T-helper 1 cell treated with Interleukin-12 subunit alpha and Interleukin-12 subunit beta and Interleukin-4 antibody, amounts not matched to agents 30 ng/mL and 1 ng/mL, for 36 hours (primary cell): ENCODE results near the gene ANKRD6. TPM values are rescaled to one million over a fixed set of nuclear protein-coding genes. Genes with fewer than 3 reads are reported as not detected.

Experiments used
- intact Hi-C: fragments of 100-400 bp; cut with micrococcal nuclease; formaldehyde crosslinking; loops from one replicate; pipeline ENCODE4 v1.15.1; 2024
- total RNA-seq: library from RNA; stranded (reverse); gene quantifications from 2 replicates; pipeline ENCODE4 v1.2.3, GENCODE V29; 2022

The ANKRD6 gene
- total RNA-seq, 1 donor from 2014 or later = 3.8 TPM

DNA sequence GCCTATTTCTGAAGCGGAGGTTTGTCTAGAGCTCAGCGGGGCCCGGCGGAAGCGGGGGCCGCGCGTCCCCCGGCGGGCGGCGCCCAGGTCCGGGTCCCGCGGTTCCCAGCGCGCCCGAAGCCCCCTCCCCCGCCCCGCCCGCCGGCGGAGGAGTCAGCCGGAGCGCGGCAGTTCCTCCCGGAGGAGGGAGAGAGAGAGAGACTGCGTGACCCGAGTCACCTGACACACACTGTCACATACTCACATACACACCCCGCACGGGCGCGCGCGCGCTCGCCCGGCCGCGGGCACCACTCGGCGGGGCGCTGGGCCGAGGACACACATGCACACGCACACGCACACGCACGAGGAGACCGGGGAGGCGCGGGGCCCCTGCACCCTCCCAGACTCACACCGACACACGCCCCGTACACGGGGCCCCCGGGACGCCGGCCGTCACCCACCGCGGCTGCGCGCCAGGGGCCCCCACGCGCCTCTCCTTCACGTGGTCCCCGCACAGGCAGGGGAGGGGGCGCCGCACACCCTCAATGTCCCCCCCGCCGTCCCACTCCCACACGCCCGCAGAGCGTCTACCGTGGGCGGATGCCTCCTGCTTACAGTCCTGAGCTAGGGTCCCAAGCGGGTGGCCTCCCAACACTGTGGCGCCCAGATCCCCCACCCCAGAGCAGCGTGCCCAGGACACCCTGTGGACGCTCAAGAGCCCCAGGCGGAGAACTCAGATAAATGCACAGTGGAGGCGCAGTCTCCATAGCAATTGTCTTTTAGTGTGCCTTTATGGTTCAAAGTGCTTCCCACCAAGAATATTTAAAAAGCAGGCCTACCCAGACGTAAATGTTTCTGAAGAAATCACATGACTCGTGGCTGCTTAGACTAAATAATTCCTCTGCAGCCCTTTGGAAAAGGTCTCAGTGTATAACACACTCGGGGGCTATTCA lies 20.6 kb upstream of the ANKRD6 start, which contains the start of gene RRAGD:
Gene RRAGD, minus strand, starts transcription at position 203 of the 935 bp plus-strand sequence. CDS start 280 bp downstream, outside the sequence.
- intact Hi-C loops = loop anchor here (1.0 to 2.0 kb wide), 9 partner anchors 21 to 1174 kb away; partner anchors contain the start of genes ANKRD6, CASP8AP2, LYRM2 and MAP3K7

DNA sequence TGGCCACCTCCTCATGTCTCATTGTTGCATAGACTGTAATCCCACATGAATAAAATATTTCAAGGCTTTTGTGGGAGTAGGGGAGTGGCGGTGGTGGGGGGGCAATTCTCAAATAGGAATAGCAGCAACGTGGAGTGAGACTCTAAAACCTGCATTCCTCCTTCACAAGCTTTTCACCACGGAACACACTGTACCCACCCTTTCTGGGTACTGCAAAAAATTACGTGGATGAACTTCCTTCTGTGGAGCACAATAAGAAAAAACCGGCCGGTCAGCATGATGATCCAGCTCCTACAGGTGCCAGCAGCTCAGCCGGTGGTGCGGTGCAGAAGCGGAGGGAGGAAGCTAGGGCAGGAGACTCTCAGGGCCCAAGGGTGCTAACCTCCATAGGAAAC lies 19.9 kb upstream of the ANKRD6 start:
- intact Hi-C loops = loop anchor here (2.0 kb wide), 3 partner anchors 114 to 1174 kb away; partner anchors contain the start of gene MAP3K7

GRCh38 chr6:89414215-89414614 lies 18.7 kb upstream of the ANKRD6 start:
- intact Hi-C loops = no loop called here

- intact Hi-C loops = no loop called here
These were observed 17.8 kb upstream of the ANKRD6 start for GRCh38 chr6:89415185-89415584.

DNA sequence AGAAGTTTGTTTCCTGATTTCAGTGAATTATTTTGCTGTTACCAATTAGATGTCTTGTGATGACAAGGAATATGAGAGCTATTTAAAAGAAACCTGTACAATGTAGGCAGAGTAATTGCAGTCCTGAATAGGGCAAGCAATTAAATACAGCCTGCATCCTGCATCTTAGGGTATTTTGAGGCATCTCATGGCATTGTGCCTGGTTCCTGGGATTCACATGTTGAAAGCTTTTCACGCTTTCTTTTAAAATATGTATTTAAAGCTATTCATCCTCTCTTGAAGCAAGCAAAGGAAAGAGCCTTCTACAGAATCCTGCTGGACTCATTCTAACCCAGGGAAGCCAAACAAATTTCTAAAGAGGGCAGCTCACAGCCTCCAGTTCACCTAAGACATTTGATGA lies 16.2 kb upstream of the ANKRD6 start:
- intact Hi-C loops = no loop called here

- intact Hi-C loops = loop anchor here (5.0 kb wide), 4 partner anchors 348 to 1157 kb away; partner anchors contain the start of genes MAP3K7 and PNRC1
These were observed 2.6 kb upstream of the ANKRD6 start for GRCh38 chr6:89430201-89430962.

DNA sequence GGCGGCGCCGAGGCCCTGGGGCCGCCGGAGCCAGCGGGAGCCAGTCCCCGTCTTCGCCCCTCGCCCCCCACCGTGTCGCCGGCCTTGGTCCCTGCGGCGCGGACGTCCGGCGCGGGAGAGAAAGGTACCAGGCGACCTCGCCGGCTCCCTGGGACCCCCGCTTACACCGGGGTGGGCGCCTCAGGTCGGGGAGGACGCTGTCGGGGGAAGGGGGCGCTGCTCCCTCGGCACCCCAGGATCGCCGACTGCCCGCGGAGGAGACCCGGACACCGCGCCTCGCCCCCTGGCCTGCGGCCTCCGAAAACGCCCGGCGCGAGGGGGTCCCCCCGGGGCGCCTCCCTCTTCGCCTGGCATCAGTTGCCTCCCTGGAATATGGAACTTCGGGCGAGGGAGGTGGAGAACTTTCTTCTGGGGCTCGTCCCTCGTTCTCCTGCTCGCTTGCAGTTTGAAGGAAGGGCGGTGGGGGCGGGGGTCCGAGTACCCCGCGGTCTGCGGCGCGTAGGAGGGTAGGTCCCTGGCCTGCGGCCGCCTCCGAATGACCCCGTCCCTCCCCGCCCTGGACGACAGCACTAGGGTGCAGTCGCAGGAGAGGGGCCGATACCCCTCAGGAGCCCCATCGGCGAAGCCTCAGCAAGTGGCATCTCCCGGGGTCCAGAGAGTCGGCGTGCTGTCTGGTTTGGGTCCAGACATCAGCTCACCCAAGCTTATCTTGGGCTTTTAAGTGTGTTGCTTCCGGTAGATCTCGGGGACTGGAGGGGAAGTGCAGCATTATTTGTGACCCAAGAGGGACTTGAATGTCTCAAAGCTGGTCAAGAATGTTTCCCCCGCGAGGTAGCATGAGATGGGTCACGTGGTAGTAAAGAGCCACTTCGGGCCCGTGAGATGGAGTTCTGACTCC lies 549 bp downstream of the ANKRD6 start:
- intact Hi-C loops = loop anchor here (1.0 to 5.0 kb wide), 11 partner anchors 21 to 1154 kb away; partner anchors contain the start of genes CASP8AP2, LYRM2, MAP3K7 and MDN1

DNA sequence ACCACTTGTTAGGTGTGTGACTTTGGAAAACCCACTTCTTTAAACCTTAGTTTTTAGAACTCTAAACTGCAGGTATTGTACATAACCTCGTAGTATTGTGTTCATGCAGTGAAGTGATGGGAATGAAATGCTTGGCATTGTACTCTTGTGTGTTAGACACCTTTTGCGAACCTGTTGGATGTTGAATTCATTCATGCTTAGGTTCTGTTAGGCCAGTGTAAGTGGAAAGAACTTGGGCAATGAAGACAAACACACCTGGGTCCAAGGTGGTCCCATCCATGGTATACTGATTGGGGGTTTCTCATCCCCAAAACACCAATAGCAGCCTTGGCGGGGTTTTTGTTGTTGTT lies 1.2 kb downstream of the ANKRD6 start:
- intact Hi-C loops = loop anchor here (1.0 to 5.0 kb wide), 5 partner anchors 352 to 1153 kb away; partner anchors contain the start of genes MAP3K7 and PNRC1

DNA sequence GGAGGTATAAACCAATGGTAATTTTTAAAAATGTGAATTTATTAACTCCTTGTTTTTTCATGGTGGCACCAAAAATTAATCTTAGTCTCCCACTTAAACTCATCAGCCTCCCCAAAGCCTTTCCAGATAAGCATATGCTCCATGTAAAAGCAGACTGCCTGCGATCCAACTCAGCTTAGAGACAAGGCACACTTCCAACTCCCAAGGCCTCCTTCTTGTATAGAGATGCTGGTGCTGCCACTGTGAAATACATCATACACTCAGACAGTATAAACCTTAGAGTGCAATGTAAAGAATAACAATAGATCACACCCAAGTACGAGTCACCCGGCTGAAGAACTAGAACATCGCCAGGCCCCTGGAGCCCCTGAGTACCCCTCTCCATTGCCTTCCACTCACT lies 2.0 kb downstream of the ANKRD6 start:
- intact Hi-C loops = loop anchor here (1.0 to 5.0 kb wide), 5 partner anchors 353 to 1152 kb away; partner anchors contain the start of genes MAP3K7 and PNRC1

DNA sequence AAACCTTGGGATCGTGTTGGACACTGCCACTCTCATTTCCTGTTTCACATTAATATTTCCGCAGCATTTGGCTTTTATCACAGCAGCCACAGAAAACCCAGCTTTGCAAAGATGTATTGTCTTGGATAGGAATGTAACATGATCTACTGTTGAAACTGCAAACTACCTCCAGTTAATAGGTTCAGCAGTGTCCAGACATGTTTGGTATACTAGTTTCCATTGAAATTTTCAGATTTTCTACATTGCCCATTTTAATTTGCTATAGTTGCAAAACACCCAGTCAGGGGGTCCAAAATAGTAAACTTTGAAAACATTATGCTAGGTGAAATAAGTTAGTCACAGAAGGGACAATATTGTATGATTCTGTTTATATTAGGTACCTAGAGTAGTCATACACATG lies 3.3 kb downstream of the ANKRD6 start:
- intact Hi-C loops = no loop called here

GRCh38 chr6:89438248-89438647 lies 5.3 kb downstream of the ANKRD6 start:
- intact Hi-C loops = no loop called here

- intact Hi-C loops = no loop called here
These were observed 6.1 kb downstream of the ANKRD6 start for GRCh38 chr6:89439014-89439413.

GRCh38 chr6:89440200-89440599 lies 7.2 kb downstream of the ANKRD6 start:
- intact Hi-C loops = no loop called here

GRCh38 chr6:89443658-89444057 lies 10.7 kb downstream of the ANKRD6 start:
- intact Hi-C loops = no loop called here

DNA sequence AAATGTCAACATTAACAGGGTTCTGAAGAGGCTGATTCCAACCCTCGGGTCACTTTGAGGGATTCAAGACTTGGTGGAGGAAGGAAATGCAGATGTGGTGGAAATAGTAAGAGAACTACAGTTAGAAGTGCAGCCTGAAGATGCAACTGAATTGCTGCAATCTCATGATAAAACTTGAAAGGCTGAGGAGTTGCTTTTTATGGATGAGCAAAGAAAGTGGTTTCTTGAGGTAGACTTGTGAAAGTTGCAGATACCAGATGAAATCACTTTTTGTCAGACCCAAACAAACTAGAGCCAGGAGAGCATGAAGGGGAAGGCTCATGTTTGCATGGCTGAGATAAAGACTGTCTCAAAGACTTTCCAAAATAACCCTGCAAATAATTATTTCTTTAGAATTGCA lies 16.2 kb downstream of the ANKRD6 start:
- intact Hi-C loops = no loop called here

DNA sequence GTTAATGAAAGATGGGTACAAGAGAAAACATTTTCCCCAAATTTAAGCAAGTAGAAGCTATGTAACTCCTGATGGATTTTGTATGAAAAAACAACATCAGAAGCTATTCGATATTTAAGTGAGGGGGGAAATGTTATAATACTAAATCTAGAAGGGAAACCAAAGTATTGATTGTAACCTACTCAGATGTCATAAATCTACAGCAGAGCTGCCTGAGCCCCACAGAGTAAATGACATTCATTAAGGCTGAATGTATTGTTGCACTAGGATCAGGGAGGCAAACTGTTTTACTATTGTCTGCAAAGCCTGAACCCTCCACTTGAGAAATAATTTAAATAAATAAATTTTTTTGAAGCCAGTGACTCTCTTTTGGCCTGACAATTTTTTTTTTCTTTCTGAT lies 19.3 kb downstream of the ANKRD6 start:
- intact Hi-C loops = no loop called here

- intact Hi-C loops = no loop called here
These were observed 21.3 kb downstream of the ANKRD6 start for GRCh38 chr6:89454300-89454699.

DNA sequence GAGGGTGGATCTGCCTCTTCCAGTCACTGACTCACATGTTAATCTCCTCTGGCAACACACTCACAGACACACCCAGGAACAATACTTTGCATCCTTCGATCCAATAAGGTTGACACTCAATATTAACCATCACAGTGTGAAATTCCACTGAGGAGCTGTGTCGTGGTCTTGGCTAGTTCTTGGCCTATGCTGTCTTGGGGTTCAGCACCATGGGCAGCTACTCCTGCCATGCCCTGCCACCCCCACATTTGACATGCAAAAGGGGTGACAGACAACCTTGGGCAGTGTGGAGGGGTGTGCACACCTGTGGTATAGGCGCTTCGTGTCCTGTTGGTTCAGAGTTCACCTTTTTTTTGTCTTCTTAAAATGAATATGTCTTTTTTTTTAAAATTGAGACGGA lies 25.8 kb downstream of the ANKRD6 start:
- intact Hi-C loops = no loop called here

DNA sequence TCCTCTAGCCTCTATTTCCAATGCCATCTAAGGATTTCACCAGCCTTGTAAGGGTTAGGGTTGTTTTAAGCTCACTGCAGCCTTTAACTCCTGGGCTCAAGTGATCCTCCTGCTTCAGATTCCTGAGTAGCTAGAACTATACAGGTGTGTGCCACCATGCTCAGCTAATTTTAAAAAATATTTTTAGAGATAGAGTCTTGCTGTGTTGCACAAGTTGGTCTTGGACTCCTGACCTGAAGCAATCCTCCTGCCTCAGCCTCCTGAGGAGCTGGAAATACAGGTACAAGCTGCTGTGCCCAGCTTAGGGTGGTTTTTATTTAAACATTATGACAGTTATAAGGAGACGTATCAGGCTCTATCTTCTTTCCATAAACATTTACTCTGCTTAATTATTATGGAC lies 26.5 kb downstream of the ANKRD6 start:
- intact Hi-C loops = no loop called here

DNA sequence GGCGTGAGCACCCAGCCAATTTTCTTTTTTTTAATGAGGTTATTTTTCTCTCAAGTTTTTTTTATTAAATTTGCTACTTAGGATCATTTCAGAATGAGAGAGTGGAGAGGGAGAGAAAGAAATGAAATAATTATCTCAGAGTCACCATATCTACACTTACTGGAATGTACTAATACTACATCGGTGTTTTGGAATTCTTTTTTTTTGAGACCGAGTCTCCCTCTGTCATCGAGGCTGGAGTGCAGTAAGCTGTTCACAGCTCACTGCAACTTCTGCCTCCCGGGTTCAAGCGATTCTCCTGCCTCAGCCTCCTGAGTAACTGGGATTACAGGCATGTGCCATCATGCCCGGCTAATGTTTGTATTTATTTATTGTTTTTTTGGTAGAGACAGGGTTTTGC lies 27.8 kb downstream of the ANKRD6 start:
- intact Hi-C loops = no loop called here

GRCh38 chr6:89462503-89462902 lies 29.6 kb downstream of the ANKRD6 start:
- intact Hi-C loops = no loop called here
